ENCODE data around the gene APOL3.
"Not testable (repeated sequence)": the region's sequence is repeated elsewhere in the genome, so short reads cannot be mapped to it uniquely, and the experiment has no call there.

APOL3 gene, protein sequence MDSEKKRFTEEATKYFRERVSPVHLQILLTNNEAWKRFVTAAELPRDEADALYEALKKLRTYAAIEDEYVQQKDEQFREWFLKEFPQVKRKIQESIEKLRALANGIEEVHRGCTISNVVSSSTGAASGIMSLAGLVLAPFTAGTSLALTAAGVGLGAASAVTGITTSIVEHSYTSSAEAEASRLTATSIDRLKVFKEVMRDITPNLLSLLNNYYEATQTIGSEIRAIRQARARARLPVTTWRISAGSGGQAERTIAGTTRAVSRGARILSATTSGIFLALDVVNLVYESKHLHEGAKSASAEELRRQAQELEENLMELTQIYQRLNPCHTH

DNA sequence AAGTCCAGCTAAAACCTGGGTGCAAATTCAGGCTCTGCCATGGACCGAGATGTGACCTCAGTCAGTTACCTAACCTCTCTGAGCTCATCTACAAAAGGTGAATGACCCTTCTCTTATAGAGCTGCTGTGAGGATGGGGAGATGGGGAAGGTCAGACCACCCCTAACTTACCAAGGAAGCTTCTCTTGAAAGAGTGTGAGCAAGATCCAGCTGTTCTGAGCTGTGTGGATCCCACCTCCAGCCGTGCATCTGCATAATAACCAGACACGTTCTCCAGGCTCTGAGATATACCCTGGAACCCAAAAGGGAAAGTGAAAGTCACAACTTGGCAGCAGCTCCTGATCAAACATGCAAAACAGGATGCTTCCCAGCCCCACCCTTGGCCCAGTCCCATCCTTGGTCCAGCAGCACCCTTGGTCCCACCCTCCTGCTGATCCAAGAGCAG is at the start of gene APOL3:
Gene APOL3 (minus strand): TSS at position 257 of the 444 bp plus-strand sequence. CDS start 11,700 bp downstream, outside the sequence.
- peak; percentile 60 for DNase-seq (ENCODE audit: low read depth)

DNA sequence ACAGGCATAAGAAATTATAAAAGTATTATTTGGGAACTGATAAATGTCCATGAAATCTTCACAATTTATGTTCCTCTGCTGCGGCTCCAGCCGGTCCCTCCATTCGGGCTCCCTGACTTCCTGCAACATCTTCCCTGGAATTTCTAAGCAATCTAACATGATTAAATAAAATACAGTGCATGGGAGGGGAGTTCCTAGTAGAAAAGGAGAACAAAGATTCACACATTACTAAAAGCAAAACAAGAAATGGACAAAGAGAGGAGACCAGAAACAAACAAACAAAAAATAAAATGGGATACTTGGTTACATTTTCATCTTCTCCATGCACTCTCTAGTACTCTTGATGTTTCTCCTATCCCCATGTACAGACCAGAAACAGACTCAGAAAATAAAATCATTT is 49.7 kb upstream of the APOL3 start:
- DNase-seq (ENCODE audit: low read depth), result no peak

- DNase-seq (ENCODE audit: low read depth), result not testable (repeated sequence)
These were observed 48.9 kb upstream of the APOL3 start for GRCh38 chr22:36209488-36209908.

DNA sequence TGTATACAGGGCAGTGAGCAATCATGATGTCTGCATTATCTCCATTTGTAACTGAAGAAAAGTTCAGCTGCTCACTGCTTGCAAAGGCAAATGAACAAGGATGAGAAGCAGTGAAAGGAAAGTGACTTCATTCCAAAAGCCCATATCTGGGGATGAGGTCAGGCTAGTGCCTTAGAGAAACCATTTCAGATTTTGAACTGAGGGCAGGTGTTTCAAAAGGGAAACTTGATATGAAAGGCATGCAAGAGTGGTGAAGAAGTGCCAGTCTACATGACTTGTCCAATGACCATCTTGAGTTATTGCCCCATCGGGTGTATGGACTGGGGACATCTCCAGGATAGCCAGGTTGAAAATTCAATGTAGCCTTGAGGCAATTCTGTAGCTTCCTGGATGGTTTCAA is 48.4 kb upstream of the APOL3 start:
- DNase-seq (ENCODE audit: low read depth), result no peak

GRCh38 chr22:36208162-36208765 is 47.7 kb upstream of the APOL3 start:
- DNase-seq (ENCODE audit: low read depth), result no peak

- DNase-seq (ENCODE audit: low read depth), result no peak
These were observed 45.7 kb upstream of the APOL3 start for GRCh38 chr22:36206255-36206654.

DNA sequence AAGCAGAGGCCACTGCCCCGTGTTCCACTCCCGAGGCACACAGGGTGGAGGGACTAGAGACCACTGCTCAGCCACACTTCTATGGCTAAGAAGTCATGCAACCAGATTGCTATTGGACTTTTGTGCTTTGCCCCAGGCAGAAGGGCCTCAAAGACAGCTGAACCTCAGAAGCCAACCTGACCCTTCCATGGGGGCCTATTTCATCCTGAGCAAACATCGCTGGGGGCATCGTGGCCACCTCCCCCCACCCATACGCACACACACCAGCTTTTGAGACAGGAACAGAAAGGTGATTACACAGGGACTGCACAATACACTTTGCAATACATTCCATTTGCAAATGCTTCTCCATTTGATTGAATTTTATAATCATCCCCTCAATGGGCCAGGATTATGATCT is 45.0 kb upstream of the APOL3 start:
- not testable (repeated sequence) for DNase-seq (ENCODE audit: low read depth)

DNA sequence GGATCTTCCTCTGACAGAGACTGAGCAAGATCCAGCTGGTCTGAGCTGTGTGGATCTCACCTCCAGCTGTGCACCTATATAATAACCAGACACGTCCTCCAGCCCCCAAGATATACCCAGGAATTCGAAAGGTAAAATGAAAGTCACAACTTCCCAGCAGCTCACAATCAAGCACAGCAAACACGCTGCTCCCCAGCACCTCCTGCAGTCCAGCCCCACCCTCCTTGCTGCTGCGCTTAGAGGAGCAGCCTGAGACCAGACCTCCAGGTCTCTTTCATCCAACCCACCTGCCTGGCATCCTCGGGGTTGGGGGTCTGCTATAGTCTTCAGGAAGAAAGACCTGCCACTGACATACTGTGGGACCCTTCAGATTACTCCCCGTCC is 44.1 kb upstream of the APOL3 start:
- no peak for DNase-seq (ENCODE audit: low read depth)

- no peak for DNase-seq (ENCODE audit: low read depth)
These were observed 43.6 kb upstream of the APOL3 start for GRCh38 chr22:36204001-36204631.

DNA sequence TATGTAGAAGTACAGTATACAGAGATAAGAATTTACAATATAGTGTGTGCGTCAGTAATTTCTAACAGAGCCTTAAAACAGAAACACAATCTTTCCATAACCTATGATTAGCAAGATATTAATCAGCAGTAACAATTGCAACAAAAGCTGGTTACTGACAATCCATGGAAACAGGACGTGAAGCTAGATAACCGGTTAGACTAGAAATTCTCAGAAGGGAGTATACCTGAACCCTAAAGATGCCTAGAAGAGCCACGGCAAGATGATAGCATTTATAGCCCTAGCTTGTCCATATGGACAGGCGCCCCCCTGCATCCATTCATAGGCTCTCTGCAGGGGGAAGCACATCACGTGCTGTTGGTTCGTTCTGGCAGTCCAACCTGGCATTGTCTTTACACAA is 42.9 kb upstream of the APOL3 start:
- not testable (repeated sequence) for DNase-seq (ENCODE audit: low read depth)

GRCh38 chr22:36202906-36203305 is 42.4 kb upstream of the APOL3 start:
- DNase-seq (ENCODE audit: low read depth), result not testable (repeated sequence)

DNA sequence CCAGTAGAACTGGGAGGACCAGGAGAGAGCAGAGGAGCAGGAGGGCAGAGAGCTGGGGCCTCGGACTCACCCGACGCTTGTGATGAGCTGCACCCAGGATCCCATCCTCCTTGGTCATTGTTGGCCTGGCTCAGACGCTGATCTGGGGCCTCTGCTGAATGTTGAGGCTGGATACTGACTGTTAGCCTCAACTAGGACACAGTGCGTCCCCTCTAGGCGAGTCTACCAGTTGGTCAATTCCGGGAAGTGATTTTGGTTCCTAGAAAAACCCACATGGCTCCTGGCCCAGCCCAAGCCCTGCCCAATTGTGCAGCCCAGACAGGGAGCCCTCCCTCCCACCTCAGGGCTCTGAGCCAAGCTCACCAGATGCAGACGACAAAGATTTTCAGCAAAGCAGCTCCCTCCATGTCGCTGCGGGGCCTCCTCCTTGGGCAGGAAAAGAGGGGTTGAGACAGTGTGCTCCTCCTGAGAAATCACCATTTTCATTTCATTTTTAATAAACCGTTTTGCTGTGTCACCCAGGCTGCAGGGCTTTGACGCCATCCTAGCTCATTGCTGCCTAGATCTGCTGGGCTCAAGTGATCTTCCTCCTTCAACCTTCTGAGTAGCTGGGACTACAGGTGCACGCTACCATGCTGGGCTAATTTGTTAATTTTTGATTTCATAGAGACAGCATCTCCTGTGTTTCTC is 41.2 kb upstream of the APOL3 start, which contains the start of gene APOL4:
Gene APOL4 (minus strand): TSS at position 180 of the 690 bp plus-strand sequence. CDS start 75 bp downstream, at position 105.
- DNase-seq (ENCODE audit: low read depth), result no peak

DNA sequence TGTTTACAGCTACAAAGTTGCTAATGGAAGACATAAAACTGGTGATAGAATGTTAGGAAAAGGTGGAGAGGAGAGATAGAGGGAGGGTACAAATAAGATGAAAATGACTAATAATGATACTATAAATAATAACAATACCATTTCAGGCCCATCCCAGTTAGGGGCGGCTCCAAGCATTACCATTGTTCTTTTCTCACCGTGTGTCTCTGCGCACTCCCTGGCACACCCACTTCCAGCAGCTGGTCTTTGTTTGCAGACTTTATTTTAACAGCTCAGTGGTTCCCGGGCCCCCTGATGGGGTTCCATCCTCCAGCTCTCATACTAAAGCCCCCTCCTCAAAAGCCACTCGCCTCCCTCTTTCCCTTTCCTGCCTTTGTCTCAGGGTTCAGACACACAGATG is 40.5 kb upstream of the APOL3 start:
- DNase-seq (ENCODE audit: low read depth), result not testable (repeated sequence)

DNA sequence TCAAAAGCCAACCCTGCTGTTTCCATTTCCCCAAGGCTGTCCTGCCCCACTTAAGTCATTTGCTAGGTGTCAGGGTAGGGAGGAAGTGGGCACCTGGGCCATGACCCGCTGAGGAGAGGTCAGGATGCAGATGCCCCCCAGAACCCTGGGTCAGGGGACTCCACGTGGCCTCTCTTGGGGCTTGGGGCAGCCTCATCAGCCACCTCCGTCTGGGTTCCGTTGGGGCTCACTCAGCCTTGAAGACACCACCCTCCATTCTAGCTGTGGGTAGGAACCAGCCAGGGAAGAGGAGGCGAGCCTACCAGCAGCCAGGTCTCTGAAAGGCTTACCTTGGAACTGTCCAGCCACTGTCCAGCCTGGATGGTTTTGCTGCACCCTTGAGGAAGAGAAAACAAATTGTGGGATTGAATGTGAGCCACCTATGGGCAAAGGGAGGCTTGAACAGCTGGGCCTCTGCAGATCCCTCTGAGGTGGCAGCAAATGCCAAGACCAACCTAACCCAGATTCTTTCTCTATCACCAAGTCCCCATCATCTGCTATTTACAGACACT is 38.5 kb upstream of the APOL3 start:
- no peak for DNase-seq (ENCODE audit: low read depth)

GRCh38 chr22:36198536-36198935 is 38.0 kb upstream of the APOL3 start:
- DNase-seq (ENCODE audit: low read depth), result no peak

- no peak for DNase-seq (ENCODE audit: low read depth)
These were observed 37.1 kb upstream of the APOL3 start for GRCh38 chr22:36197514-36198146.

DNA sequence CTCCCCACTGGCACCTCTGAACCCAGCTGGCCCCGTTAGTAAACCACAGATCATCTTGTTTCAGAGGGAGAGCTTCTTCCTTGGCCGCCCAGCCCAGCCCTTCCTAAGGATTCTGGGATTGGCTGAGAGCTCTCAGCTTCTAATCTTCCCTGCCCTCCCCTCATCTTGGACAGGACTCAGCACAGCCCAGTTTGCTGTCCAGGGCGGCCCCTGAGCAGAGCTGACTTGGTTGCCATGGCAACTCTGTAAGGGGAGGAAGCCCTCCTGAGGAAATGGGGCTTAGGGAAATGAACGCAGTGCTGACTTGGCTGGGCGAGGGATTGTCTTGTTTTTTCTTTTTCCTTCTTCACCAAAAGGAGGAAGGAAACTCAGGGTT is 36.5 kb upstream of the APOL3 start:
- DNase-seq (ENCODE audit: low read depth), result peak; percentile 66

DNA sequence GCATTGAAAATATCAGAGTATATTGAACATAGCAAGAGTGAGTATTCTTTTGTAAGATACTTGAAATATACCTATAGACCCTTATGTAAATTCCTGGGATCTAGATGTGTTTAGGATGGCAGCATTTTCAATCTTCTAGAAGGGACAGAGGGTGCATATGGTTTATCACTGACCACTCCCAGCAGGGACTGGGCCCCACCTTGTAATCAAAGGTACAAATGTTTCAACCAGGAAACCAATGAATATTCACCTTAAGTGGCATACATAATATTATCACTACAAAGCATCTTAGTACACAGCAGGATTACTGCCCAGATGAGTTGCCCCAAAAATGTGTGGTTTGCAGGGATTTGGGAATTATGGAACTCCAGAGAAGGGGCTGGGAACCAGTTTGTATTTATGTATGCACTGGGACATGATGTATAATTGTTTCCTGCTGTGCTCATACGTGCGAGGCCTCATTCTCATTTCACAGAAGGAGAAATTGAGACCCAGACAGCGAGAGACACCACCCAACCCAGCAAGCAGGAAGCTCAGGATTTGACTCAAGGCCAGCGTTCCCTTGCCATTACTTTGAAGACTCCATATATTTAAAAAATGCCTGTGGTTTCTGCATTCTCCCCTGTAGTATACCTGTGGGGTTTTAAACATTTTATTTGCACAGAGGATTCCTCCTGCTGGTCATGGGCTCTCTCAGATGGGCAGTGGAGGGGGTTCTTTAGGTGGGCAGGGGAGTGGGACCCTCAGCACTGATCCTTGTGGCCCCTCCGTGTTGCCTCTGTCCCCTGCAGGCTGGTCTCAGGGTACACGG is 35.9 kb upstream of the APOL3 start:
- no peak for DNase-seq (ENCODE audit: low read depth)

GRCh38 chr22:36194971-36195370 is 34.4 kb upstream of the APOL3 start:
- DNase-seq (ENCODE audit: low read depth), result peak; percentile 60

DNA sequence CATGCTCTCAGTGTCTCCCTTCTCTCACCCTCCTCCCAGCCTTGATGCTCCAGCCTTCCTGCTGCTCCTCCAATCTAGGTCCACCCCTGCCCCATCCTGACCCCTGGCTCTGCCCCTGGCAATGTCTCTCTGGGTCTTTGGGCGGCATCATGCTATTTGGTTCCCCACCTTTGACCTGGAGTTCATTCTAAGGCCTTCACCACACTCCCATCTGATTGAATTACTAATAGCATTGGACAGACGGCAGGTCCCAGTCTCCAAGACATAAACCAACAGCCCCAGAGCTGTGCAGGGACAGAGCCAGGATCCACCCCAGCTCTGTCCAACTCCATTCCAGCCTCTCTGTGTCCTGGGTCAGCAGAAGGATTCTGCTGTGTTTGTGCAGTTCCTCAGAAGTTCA is 33.8 kb upstream of the APOL3 start:
- DNase-seq (ENCODE audit: low read depth), result no peak

GRCh38 chr22:36193577-36193976 is 33.0 kb upstream of the APOL3 start:
- DNase-seq (ENCODE audit: low read depth), result no peak

Measured in fibroblast of the conjunctiva (primary cell).